SK-N-SH (cell line): ENCODE results near the gene CAMKMT. TPM values are rescaled to one million over a fixed set of nuclear protein-coding genes. Genes with fewer than 3 reads are reported as not detected.

Experiments
- CTCF ChIA-PET: fragments of 300-600, 350-600 bp; formaldehyde crosslinking; extraction: SDS; loops from one replicate; lab custom pipeline; 2021; lab: Yijun Ruan, JAX
- POLR2A ChIA-PET: fragments of 350-600 bp; sonication (Branson Sonifier 250); formaldehyde crosslinking; extraction: SDS; loops from one replicate; lab custom pipeline; 2020; ENCODE audit warnings: antibody characterized with exemption, inconsistent platforms; lab: Yijun Ruan, JAX
- DNase-seq: peaks from one replicate; pipeline ENCODE4 v3.0.0; 2012
- H2AFZ ChIP-seq: fragments of 200-600 bp; sonication (generic); 2 replicates; pipeline ENCODE4 v1.8.1; 2016; ENCODE audit warnings: antibody characterized with exemption, mild to moderate bottlenecking, low read depth
- H3F3A ChIP-seq: fragments of 200-600 bp; sonication (generic); replicated peaks from 2 replicates; pipeline ENCODE3; 2016; ENCODE audit warnings: antibody characterized with exemption, mild to moderate bottlenecking; ENCODE audit not compliant: insufficient read depth
- H3K27ac ChIP-seq, 2 experiments: fragments of 200-500 bp in 1 of 2; fragments of 200-600 bp in 1 of 2; sonication (Bioruptor generic) in 1 of 2; sonication (generic), shearing (Covaris generic) in 1 of 2; 2 replicates each; pipeline versions ENCODE4 v1.5.1 to v1.6.1; 2014 to 2016; ENCODE audit warnings: low read depth in 2 of 2, inconsistent platforms in 1 of 2, low read length in 1 of 2, mild to moderate bottlenecking in 1 of 2, mixed read lengths in 1 of 2
- H3K27me3 ChIP-seq: fragments of 200-600 bp; sonication (generic), shearing (Covaris generic); 2 replicates; pipeline ENCODE4 v1.6.1; 2016; ENCODE audit warnings: mixed run types; ENCODE audit not compliant: insufficient read depth
- H3K36me3 ChIP-seq, 2 experiments: fragments of 200-500 bp in 1 of 2; fragments of 200-600 bp in 1 of 2; sonication (Bioruptor generic) in 1 of 2; sonication (generic) in 1 of 2; replicated peaks in 1 of 2; 2 replicates each; pipeline versions ENCODE3 to v1.5.1; 2014 to 2016; ENCODE audit warnings: low read length in 1 of 2, mild to moderate bottlenecking in 1 of 2; ENCODE audit not compliant: insufficient read depth in 2 of 2, control insufficient read depth in 1 of 2
- H3K4me1 ChIP-seq, 2 experiments: fragments of 200-500 bp in 1 of 2; fragments of 200-600 bp in 1 of 2; sonication (Bioruptor generic) in 1 of 2; sonication (generic), shearing (Covaris generic) in 1 of 2; 2 replicates each; pipeline versions ENCODE4 v1.5.1 to v1.6.1; 2014 to 2016; ENCODE audit warnings: low read depth in 1 of 2, low read length in 1 of 2, mixed run types in 1 of 2; ENCODE audit not compliant: insufficient read depth in 2 of 2, control insufficient read depth in 1 of 2
- H3K4me2 ChIP-seq: fragments of 200-600 bp; sonication (generic), shearing (Covaris generic); 2 replicates; pipeline ENCODE4 v1.6.1; 2017; ENCODE audit warnings: mixed run types
- H3K4me3 ChIP-seq, 2 experiments: fragments of 200-500 bp in 1 of 2; fragments of 200-600 bp in 1 of 2; sonication (Bioruptor generic) in 1 of 2; sonication (generic), shearing (Covaris generic) in 1 of 2; 2 replicates each; pipeline versions ENCODE4 v1.5.1 to v1.8.1; 2014 to 2016; ENCODE audit warnings: low read depth in 2 of 2, inconsistent platforms in 1 of 2, low read length in 1 of 2, mild to moderate bottlenecking in 1 of 2, mixed read lengths in 1 of 2, moderate library complexity in 1 of 2
- H3K79me2 ChIP-seq: fragments of 200-600 bp; sonication (generic); 2 replicates; pipeline ENCODE4 v1.8.1; 2017; ENCODE audit warnings: mild to moderate bottlenecking; ENCODE audit not compliant: insufficient read depth
- H3K9ac ChIP-seq: fragments of 200-600 bp; sonication (generic); 2 replicates; pipeline ENCODE4 v1.6.1; 2017; ENCODE audit warnings: mixed run types
- H3K9me2 ChIP-seq: fragments of 200-600 bp; sonication (generic); 2 replicates; pipeline ENCODE4 v1.6.1; 2017; ENCODE audit warnings: mixed run types
- H3K9me3 ChIP-seq: fragments of 200-600 bp; sonication (generic); 2 replicates; pipeline ENCODE4 v1.6.1; 2017; ENCODE audit warnings: mixed run types, mild to moderate bottlenecking, moderate library complexity
- H4K20me1 ChIP-seq: fragments of 200-600 bp; sonication (generic); 2 replicates; pipeline ENCODE4 v1.6.1; 2017; ENCODE audit warnings: mild to moderate bottlenecking, mixed run types; ENCODE audit not compliant: insufficient read depth
- CHD2 ChIP-seq: fragments of 150-350 bp; IDR thresholded peaks from 2 replicates; pipeline ENCODE4 v1.6.1; 2018; ENCODE audit warnings: low read length; ENCODE audit not compliant: partially characterized antibody
- EP300 ChIP-seq, 2 experiments: IDR thresholded peaks; 2 replicates each; pipeline versions ENCODE4 v1.4.0 to v1.6.1; 2012; ENCODE audit warnings: borderline replicate concordance in 1 of 2, low read depth in 1 of 2, low read length in 1 of 2
- FOXM1 ChIP-seq: IDR thresholded peaks from 2 replicates; pipeline ENCODE4 v1.4.0; 2012; ENCODE audit warnings: low read depth, mild to moderate bottlenecking
- GABPA ChIP-seq: IDR thresholded peaks from 2 replicates; pipeline ENCODE4 v1.4.0; 2012; ENCODE audit warnings: low read depth, mild to moderate bottlenecking
- GATA2 ChIP-seq: sonication (generic); formaldehyde crosslinking; IDR thresholded peaks from 2 replicates; pipeline ENCODE4 v1.5.0; 2020; ENCODE audit warnings: mild to moderate bottlenecking, missing genetic modification reagents
- NFIC ChIP-seq: IDR thresholded peaks from 2 replicates; pipeline ENCODE4 v1.4.0; 2012; ENCODE audit warnings: borderline replicate concordance
- NRF1 ChIP-seq: IDR thresholded peaks from 2 replicates; pipeline ENCODE4 v1.6.1; 2012; ENCODE audit warnings: low read depth, mild to moderate bottlenecking, low read length
- RXRA ChIP-seq: IDR thresholded peaks from 2 replicates; pipeline ENCODE4 v1.4.0; 2012; ENCODE audit warnings: low read depth, mild to moderate bottlenecking, borderline replicate concordance
- SIN3A ChIP-seq: IDR thresholded peaks from 2 replicates; pipeline ENCODE4 v1.6.1; 2012; ENCODE audit warnings: low read depth, mild to moderate bottlenecking, low read length, moderate library complexity, borderline replicate concordance
- WGBS: methylation state at CpG from one replicate; pipeline ENCODE4 v1.1.6; 2017; ENCODE audit warnings: low lambda C conversion rate; 5-methylcytosine and 5-hydroxymethylcytosine counted together
- polyA plus RNA-seq, 3 experiments: library from polyadenylated mRNA; depleted of rRNA; stranded (reverse); fragments of >200 nt; gene quantifications; 2 replicates each; pipeline ENCODE4 v1.2.3, GENCODE V29; 2012
- TF ChIP-seq, protein P1 (sequence below): IDR thresholded peaks from 2 replicates; pipeline ENCODE4 v1.4.0; 2012; ENCODE audit warnings: low read depth, borderline replicate concordance
- TF ChIP-seq, protein P2 (sequence below): fragments of 150-350 bp; IDR thresholded peaks from 2 replicates; pipeline ENCODE4 v1.6.1; 2016; ENCODE audit warnings: mild to moderate bottlenecking, low read depth, low read length
- TF ChIP-seq, protein P3 (sequence below): IDR thresholded peaks from 2 replicates; pipeline ENCODE4 v1.4.0; 2012; ENCODE audit warnings: low read depth, borderline replicate concordance

CAMKMT gene
- polyA plus RNA-seq, 1 of the 3 experiments (the other 2 are of a cell fraction) = 5.9 TPM

DNA sequence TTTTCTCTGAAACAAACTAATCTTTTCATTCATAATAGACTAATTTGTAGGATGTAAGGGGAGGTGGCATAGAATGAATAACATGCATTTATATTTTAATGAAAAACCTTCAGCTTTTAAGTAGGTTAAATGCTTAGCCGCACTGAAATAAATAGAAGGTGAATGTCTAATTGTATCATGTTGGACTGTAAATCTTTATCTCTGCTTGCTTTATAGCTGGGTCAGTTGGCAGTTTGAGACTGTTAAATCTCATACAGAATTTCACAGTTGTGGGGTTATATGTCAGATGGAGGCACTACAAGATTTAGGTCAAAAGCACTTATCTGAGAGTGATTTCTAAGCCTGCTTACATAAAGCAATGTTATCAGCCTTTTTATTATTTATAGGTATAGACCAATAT lies 405.0 kb downstream of the CAMKMT start (continued):
- TF ChIP-seq, protein P1, sequence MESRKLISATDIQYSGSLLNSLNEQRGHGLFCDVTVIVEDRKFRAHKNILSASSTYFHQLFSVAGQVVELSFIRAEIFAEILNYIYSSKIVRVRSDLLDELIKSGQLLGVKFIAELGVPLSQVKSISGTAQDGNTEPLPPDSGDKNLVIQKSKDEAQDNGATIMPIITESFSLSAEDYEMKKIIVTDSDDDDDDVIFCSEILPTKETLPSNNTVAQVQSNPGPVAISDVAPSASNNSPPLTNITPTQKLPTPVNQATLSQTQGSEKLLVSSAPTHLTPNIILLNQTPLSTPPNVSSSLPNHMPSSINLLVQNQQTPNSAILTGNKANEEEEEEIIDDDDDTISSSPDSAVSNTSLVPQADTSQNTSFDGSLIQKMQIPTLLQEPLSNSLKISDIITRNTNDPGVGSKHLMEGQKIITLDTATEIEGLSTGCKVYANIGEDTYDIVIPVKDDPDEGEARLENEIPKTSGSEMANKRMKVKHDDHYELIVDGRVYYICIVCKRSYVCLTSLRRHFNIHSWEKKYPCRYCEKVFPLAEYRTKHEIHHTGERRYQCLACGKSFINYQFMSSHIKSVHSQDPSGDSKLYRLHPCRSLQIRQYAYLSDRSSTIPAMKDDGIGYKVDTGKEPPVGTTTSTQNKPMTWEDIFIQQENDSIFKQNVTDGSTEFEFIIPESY = no peak
- TF ChIP-seq NRF1 = no peak
- TF ChIP-seq FOXM1 = no peak
- TF ChIP-seq NFIC = no peak

DNA sequence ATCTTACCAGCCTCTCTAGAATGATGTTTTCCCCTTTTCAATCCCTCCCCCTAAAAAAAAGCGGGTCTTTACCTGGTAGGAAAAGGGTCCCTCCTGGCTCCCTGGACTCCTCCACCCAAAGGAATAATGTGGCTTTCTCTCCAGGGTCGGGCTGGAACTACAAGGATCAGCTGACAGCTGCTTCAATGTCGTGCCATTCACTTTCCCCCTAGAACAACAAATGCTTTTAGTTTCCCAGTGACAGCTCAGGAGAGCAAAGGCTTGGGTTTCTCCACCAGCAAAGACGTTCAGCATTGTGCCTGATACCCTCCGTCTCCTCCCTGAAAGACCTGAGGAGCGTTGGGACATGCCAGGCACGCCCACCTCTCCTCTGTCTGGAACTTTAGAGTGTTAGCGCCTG lies 405.9 kb downstream of the CAMKMT start:
- Histone ChIP-seq H4K20me1 (no peaks in the 10 kb centered on the region), H3F3A (no peaks in the 10 kb centered on the region), H3K9me2 (no peaks in the 10 kb centered on the region), H3K4me2 (no peak overlapping the region), H3K9me3 (no peaks in the 10 kb centered on the region), H3K79me2 (no peaks in the 10 kb centered on the region), H3K27me3 (no peaks in the 10 kb centered on the region), H3K4me1 (peaks cover 0 to 65% of the 10 kb centered on the region in 2 experiments; a peak in 3 of 4 replicates), H3K4me3 (no peak overlapping the region), H3K9ac (no peak overlapping the region), H3K36me3 (no peaks in the 10 kb centered on the region), H2AFZ (no peak overlapping the region), H3K27ac (peak overlapping the region in 1 of 2 experiments; percentile 91; a peak in 2 of 4 replicates)
- 76% methylated on average over 8 of the region's 8 CpGs for WGBS
- CTCF ChIA-PET = interaction anchor here (1.1 to 8.0 kb wide), 8 partner anchors 9 to 288 kb away, joined by 3 to 88 read pairs (median 6); no protein-coding TSS in a partner anchor
- POLR2A ChIA-PET = no interaction called here
- no peak for DNase-seq
- TF ChIP-seq GATA2 (no peak), EP300 (IDR thresholded peaks at IDR 0.05; ENCODE audit: borderline replicate concordance in 1 of 2, low read depth in 1 of 2, low read length in 1 of 2) (no peak), CHD2 (no peak), GABPA (no peak), RXRA (no peak), SIN3A (no peak), FOXM1 (no peak)
- TF ChIP-seq, protein P2, sequence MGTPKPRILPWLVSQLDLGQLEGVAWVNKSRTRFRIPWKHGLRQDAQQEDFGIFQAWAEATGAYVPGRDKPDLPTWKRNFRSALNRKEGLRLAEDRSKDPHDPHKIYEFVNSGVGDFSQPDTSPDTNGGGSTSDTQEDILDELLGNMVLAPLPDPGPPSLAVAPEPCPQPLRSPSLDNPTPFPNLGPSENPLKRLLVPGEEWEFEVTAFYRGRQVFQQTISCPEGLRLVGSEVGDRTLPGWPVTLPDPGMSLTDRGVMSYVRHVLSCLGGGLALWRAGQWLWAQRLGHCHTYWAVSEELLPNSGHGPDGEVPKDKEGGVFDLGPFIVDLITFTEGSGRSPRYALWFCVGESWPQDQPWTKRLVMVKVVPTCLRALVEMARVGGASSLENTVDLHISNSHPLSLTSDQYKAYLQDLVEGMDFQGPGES = no peak
- TF ChIP-seq, protein P3, sequence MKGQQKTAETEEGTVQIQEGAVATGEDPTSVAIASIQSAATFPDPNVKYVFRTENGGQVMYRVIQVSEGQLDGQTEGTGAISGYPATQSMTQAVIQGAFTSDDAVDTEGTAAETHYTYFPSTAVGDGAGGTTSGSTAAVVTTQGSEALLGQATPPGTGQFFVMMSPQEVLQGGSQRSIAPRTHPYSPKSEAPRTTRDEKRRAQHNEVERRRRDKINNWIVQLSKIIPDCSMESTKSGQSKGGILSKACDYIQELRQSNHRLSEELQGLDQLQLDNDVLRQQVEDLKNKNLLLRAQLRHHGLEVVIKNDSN = no peak
